Lung (tissue), 12 donors: Measurements from ENCODE around the gene TMEM192. TPM values are rescaled to one million over a fixed set of nuclear protein-coding genes. Genes with fewer than 3 reads are reported as not detected.
"Not testable (repeated sequence)": the region's sequence is repeated elsewhere in the genome, so short reads cannot be mapped to it uniquely, and the experiment has no call there.

Experiments
- ATAC-seq: fragments of 200-7000 bp; cut with Tn5 transposase; one replicate; pipeline ENCODE4 v1.9.1; 2020; ENCODE audit warnings: moderate number of reproducible peaks; ENCODE audit not compliant: insufficient read depth, low FRiP score
- DNase-seq, 3 donors: peaks; one replicate each; pipeline ENCODE4 v3.0.0-alpha.2; 2013 to 2017
- H3K27ac ChIP-seq, 2 donors: one replicate each; pipeline ENCODE4 v1.5.1; 2013; ENCODE audit warnings: mild to moderate bottlenecking in 2 of 2, moderate library complexity in 2 of 2, control low read depth in 1 of 2, inconsistent platforms in 1 of 2, low read depth in 1 of 2, low read length in 1 of 2
- H3K27me3 ChIP-seq, 3 donors: one replicate each; pipeline ENCODE4 v1.5.1; 2013; ENCODE audit warnings: low read length in 2 of 3; ENCODE audit not compliant: control insufficient read depth in 3 of 3, insufficient read depth in 3 of 3
- H3K36me3 ChIP-seq, 4 donors: one replicate each; pipeline ENCODE4 v1.5.1; 2013; ENCODE audit warnings: low read length in 4 of 4, mild to moderate bottlenecking in 1 of 4, moderate library complexity in 1 of 4; ENCODE audit not compliant: control insufficient read depth in 4 of 4, insufficient read depth in 4 of 4
- H3K4me1 ChIP-seq, 5 donors: one replicate each; pipeline ENCODE4 v1.5.1; 2013; ENCODE audit warnings: low read length in 5 of 5, mild to moderate bottlenecking in 2 of 5, moderate library complexity in 1 of 5; ENCODE audit not compliant: control insufficient read depth in 5 of 5, insufficient read depth in 5 of 5
- H3K4me3 ChIP-seq: one replicate; pipeline ENCODE4 v1.5.1; 2013; ENCODE audit warnings: mild to moderate bottlenecking, control low read depth, moderate library complexity
- H3K9ac ChIP-seq, 2 donors: one replicate each; pipeline ENCODE4 v1.5.1; 2013; ENCODE audit warnings: low read length in 2 of 2, control low read depth in 1 of 2; ENCODE audit not compliant: insufficient read depth in 1 of 2
- H3K9me3 ChIP-seq, 4 donors: one replicate each; pipeline ENCODE4 v1.5.1; 2013; ENCODE audit warnings: low read length in 3 of 4, mild to moderate bottlenecking in 1 of 4, moderate library complexity in 1 of 4; ENCODE audit not compliant: control insufficient read depth in 4 of 4, insufficient read depth in 3 of 4
- CTCF ChIP-seq: IDR thresholded peaks from 2 replicates; pipeline ENCODE4 v1.5.1; 2012; ENCODE audit warnings: mild to moderate bottlenecking; ENCODE audit errors: control extremely low read depth, extremely low read depth
- WGBS, 2 donors: extraction: QIAGEN DNeasy Blood & Tissue Kit; methylation state at CpG; one replicate each; pipeline ENCODE4 v1.1.7; 2013; 5-methylcytosine and 5-hydroxymethylcytosine counted together
- polyA plus RNA-seq, 2 donors: library from polyadenylated mRNA; stranded (reverse); fragments of 200-250 nt; gene quantifications; one replicate each; pipeline ENCODE4 v1.2.1, GENCODE V29; 2013
- total RNA-seq, 2 donors: library from RNA; depleted of rRNA in 1 of 2; stranded (reverse); fragments of >200 nt in 1 of 2; gene quantifications; one replicate each; pipeline ENCODE4 v1.2.1, GENCODE V29; 2014 to 2021
- donor health status: control.
- donor health status: control.
- donor health status: Bipolar disorder and iron deficiency.
- donor health status: healthy.
- donor health status: DM: yes; HTN: yes; CAD: no.

Gene TMEM192
- total and polyA plus RNA-seq, 4 donors, result 8.9 to 16.4 (median 15.2) TPM

- H3K27ac ChIP-seq, result no peak overlapping the region
- H3K36me3 ChIP-seq, result peaks cover 0 to 7% (median 0%) of the 10 kb centered on the region in 4 donors
- no peaks in the 10 kb centered on the region for H3K9me3 ChIP-seq
- H3K4me3 ChIP-seq, result no peak overlapping the region
- no peak for ATAC-seq
- H3K9ac ChIP-seq, result no peak overlapping the region
- peak in 2 of 3 donors; percentile 19 to 44 for DNase-seq
- H3K27me3 ChIP-seq, result no peaks in the 10 kb centered on the region
- 24 to 34% methylated on average over 6 of the region's 6 CpGs for WGBS, 2 donors
- no peak for TF ChIP-seq CTCF
- H3K4me1 ChIP-seq, result no peaks in the 10 kb centered on the region
Measured at GRCh38 chr4:165079476-165079875, 33.2 kb downstream of the TMEM192 start.

GRCh38 chr4:165077034-165077578, 35.6 kb downstream of the TMEM192 start:
- H3K27ac ChIP-seq, result no peak overlapping the region
- no peak for TF ChIP-seq CTCF
- peaks cover 0 to 5% (median 0%) of the 10 kb centered on the region in 4 donors for H3K36me3 ChIP-seq
- no peaks in the 10 kb centered on the region for H3K4me1 ChIP-seq
- no peaks in the 10 kb centered on the region for H3K9me3 ChIP-seq
- no peak overlapping the region for H3K9ac ChIP-seq
- H3K27me3 ChIP-seq, result no peaks in the 10 kb centered on the region
- no peak for ATAC-seq
- WGBS, 2 donors, result 93 to 96% methylated on average over 5 of the region's 5 CpGs
- no peak overlapping the region for H3K4me3 ChIP-seq
- no peak for DNase-seq

GRCh38 chr4:165073346-165073745, 39.3 kb downstream of the TMEM192 start:
- DNase-seq, ATAC-seq, H3K4me1 ChIP-seq, H3K27ac ChIP-seq, H3K9me3 ChIP-seq, H3K36me3 ChIP-seq, H3K4me3 ChIP-seq, H3K9ac ChIP-seq, H3K27me3 ChIP-seq: not testable (repeated sequence)
- 69 to 72% methylated on average over 11 of the region's 11 CpGs for WGBS, 2 donors

- Histone ChIP-seq H3K4me3 (no peak overlapping the region), H3K9ac (no peak overlapping the region), H3K36me3 (no peaks in the 10 kb centered on the region), H3K4me1 (no peaks in the 10 kb centered on the region), H3K27ac (no peak overlapping the region), H3K27me3 (no peaks in the 10 kb centered on the region), H3K9me3 (no peaks in the 10 kb centered on the region)
- 79 to 89% methylated on average over 1 of the region's 1 CpG for WGBS, 2 donors
- TF ChIP-seq CTCF, result no peak
- DNase-seq (no peak), ATAC-seq (no peak)
Measured at GRCh38 chr4:165070560-165070959, 42.1 kb downstream of the TMEM192 start.
